Esophagus muscularis mucosa (tissue), 4 donors: Measurements from ENCODE around the gene SLCO2A1.

Experiments used
- EP300 ChIP-seq: sonication (generic); formaldehyde crosslinking; IDR thresholded peaks from one replicate; pipeline ENCODE4 v1.6.1; 2017; ENCODE audit warnings: antibody characterized with exemption
- POLR2A ChIP-seq: fragments of 450-650 bp; IDR thresholded peaks from one replicate; pipeline ENCODE4 v1.6.1; 2017; ENCODE audit warnings: antibody characterized with exemption, moderate library complexity, mild to moderate bottlenecking, low read depth
- POLR2AphosphoS5 ChIP-seq, 2 donors: sonication (generic); formaldehyde crosslinking; IDR thresholded peaks; one replicate each; pipeline ENCODE4 v1.6.1; 2017; ENCODE audit warnings: antibody characterized with exemption in 2 of 2
- TF ChIP-seq, protein P1 (sequence below), 3 experiments: fragments of 200-600 bp in 2 of 3; fragments of 450-650 bp in 1 of 3; sonication (generic) in 2 of 3; IDR thresholded peaks; one replicate each; pipeline ENCODE4 v1.5.1; 2017 to 2019; ENCODE audit warnings: antibody characterized with exemption in 3 of 3, mild to moderate bottlenecking in 2 of 3, moderate library complexity in 1 of 3

GRCh38 chr3:134018850-134019249, 10.9 kb downstream of the SLCO2A1 start:
- no peak for TF ChIP-seq POLR2A
- TF ChIP-seq, protein P1, sequence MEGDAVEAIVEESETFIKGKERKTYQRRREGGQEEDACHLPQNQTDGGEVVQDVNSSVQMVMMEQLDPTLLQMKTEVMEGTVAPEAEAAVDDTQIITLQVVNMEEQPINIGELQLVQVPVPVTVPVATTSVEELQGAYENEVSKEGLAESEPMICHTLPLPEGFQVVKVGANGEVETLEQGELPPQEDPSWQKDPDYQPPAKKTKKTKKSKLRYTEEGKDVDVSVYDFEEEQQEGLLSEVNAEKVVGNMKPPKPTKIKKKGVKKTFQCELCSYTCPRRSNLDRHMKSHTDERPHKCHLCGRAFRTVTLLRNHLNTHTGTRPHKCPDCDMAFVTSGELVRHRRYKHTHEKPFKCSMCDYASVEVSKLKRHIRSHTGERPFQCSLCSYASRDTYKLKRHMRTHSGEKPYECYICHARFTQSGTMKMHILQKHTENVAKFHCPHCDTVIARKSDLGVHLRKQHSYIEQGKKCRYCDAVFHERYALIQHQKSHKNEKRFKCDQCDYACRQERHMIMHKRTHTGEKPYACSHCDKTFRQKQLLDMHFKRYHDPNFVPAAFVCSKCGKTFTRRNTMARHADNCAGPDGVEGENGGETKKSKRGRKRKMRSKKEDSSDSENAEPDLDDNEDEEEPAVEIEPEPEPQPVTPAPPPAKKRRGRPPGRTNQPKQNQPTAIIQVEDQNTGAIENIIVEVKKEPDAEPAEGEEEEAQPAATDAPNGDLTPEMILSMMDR (IDR thresholded peaks at IDR 0.05) = no peak
- TF ChIP-seq POLR2AphosphoS5 (IDR thresholded peaks at IDR 0.05) = no peak
- no peak for TF ChIP-seq EP300
